Medulla oblongata (tissue), 1 donor: ENCODE data around the gene FICD.
A peak's percentile ranks its signal among the peaks of the same experiment; 100 is the strongest.
"Not testable (repeated sequence)": the region's sequence is repeated elsewhere in the genome, so short reads cannot be mapped to it uniquely, and the experiment has no call there.

Experiments used
- DNase-seq: peaks from one replicate; pipeline ENCODE4 v3.0.0-alpha.2; 2015; ENCODE audit errors: extremely low spot score

Gene FICD

DNA sequence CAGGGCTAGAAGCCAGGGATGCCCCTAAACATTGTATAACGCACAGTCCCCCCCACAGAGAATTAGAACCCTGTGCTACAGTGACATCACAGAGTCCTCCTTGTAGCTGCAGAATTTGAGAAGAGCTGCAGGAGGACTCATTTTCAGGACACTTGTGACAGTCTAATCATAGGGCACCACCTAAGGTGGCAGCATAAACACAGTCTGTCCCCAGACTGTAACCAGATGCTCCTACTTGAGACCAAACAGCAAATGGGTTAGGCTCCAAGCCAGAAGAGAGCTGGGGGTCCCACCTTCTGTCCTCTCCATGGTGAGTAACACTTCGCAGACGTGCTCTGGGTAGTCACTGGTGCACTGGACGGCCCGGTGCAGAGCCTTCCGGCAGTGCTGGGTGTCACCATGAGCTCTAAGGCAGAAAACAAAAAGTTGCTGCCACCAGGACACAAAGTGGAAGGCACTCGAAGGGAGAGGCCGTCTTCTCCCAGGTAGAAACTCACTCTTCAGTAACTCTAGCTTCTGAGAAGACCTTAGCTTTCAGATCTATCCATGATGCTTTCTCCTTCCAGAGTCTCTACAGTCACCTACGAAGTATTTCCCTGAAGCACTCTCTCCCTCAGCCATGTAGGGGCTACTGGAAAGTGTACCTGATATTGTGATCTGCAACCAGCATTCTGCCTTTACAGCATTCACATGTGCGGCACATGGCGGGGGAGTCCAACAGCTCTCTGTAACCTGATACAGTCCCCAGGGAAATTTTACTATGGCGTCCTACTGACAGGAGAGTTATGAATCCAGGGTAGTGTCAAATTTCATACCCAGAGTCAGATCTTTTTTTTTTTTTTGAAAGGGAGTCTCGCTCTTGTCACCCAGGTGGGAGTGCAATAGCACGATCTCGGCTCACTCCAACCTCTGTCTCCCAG lies 17.1 kb downstream of the FICD start:
- no peak for DNase-seq

DNA sequence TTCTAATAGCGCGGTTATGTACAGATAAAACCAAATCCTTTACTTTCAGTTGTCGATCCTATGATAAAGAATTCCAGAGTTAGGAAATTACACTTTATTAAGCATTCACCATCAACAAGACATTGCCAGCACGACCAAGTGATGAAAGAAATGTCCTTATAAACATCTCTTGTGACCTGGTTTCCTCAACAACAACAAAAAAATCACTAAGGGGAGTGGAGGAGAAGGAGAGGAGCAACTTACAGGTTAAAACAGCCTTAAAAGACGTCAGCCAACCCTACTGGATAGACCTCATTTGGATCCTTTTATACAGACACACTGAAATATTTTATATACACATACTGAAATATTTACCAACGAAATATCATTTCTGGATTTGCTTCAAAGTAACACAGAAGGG lies 23.1 kb downstream of the FICD start:
- no peak for DNase-seq

DNA sequence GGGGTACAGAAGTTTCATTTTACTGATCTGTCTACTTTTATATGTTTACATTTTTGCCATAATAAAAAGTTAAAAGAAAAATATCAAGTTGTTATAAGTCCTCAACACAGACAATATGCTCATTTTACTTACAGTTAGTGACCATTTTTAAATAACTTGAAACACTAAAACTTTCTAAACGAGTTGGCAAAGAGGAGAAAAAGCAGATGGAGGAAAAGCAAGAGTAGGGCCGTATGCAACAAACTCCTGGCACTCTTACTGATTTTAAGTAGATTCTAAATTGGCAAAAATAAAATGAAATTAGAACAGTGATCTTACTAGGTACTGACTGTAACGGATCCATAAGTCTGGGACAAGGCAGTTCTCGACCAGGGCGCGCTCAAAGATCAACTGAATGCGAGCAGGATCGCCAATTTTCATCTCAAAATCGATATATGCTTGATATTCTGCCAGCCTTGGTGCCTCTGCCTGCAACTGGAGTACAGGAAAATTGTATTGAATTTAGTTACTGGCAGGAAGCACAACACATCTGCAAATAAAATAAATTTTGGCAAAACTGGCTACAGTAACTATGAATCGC lies 23.6 kb downstream of the FICD start:
- DNase-seq = no peak

DNA sequence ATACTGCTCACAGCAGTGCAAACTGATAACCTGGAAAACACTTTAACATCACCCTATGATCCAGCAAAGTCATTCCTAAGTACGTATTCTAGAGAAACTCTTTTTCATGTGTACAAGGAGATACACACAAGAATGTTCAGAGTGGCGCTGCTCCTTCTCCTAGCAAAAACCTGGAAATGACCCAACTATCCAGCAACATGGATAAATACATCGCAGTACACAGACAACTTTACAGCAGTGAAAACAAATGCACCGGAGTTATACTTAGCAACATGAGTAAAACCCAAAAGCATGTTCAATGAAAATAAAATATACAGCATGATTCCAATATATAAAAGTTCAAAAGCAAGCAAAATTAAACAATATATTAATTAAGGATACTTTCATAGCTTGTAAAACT lies 27.2 kb downstream of the FICD start:
- DNase-seq = no peak

DNA sequence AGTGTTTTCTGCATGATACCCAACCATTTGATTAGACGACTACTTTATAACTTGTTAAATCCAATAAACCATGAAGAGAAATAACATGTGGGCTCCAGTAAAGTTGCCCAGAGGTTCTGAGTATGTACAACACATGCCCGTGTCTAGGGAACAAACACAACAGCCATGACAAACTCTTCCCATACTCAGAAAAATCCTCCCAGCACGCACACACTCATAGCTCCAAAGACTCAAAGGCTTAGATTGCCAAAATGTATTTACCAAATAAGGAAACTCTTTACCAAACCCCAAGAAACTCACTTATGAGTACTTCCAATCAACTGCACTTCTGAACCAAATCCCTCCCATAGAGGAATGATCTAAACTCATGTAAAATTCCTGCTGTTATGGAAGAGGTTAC lies 28.6 kb downstream of the FICD start:
- DNase-seq = no peak

DNA sequence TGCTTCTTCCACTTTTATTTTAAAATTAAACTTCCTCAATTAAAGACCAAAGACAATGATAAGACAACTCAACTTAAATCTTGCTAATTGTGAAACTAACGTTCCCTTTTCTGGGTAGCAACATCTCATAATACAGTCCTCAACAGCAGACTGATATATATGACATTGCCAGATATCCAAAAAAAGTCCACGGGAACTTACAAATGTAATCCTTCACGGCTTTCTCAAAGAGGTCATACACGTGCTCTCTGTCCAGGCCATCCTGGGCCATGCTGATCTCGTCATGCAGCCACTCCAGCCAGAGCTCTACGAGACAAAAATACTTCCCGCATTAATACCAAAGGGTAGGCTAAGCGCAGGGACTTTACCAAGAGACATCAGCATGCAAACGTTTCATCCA lies 32.6 kb downstream of the FICD start:
- peak; percentile 33 for DNase-seq

DNA sequence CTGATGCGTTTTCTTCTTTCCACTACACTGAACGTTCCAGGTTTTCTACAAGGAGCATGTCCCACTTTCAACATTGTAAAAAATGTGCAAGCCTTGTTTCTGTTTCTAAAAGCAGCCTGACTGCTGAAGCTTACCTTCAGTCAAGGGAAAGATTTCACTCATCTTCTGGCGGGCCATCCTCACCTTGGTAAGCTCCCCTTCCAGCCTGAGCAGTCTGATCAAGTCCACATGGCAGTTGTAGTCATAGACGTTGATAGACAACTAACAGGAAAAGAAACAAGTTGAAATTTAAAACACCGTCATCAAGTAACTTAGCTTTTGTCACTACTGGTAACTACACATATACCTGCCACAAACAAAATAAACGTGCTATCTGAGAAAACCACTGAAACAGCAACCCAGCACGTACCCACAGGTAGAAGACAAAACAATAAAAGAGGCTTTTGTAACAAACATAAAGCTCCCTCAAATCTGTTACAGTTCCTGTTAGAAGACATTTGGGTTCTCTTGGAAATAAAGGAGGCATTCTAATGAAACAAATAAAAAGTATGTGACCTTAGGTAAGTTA lies 34.0 kb downstream of the FICD start:
- DNase-seq = no peak

DNA sequence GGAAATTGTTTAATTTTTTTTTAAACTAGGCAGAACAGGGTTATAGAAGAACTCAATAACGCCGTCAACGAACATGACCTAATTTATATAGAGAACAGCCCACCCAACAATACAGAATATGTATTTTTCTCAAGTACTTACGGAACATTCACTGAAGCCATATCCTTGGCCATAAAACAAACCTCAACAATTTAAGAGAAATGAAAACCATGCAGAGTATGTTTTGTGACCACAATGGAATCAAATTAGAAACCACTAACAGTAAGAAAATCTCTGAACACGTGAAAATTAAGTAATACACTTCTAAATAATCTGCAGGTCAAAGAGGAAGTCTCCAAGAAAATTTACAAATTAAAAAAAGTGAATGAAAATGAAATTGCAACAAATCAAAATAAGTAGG lies 36.5 kb downstream of the FICD start:
- no peak for DNase-seq

DNA sequence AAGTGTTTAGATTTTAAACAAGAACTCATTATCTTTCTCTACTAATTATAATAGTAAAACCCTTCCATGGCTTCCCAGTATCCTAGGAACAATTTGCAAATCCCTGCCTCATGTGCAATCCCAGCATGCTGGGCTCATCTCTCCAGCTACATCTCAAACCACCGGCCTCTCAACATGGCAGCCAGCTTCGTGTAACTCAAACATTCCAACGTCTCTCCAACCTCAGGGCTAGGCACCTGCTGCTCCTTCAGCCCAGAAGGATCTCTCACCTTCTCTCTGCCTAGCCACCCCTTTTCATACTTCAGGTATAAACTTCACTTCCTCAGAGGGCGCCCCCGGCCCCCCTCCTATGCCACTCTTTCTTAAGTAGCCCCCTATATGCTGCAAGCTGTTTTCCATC lies 38.7 kb downstream of the FICD start:
- DNase-seq = no peak

DNA sequence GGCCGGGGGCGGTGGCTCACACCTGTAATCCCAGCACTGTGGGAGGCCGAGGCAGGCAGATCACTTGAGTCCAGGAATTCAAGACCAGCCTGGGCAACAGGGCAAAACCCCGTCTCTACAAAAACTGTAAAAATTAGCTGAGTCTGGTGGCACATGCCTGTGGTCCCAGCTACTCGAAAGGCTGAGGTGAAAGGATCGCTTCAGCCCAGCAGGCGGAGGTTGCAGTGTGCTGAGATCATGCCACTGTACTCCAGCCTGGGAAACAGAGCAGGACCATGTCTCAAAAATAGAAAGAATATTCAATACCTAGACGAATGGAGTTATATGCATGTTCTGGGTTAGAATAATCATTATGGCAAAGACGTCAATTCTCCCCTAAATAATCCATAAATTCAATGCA lies 40.3 kb downstream of the FICD start:
- DNase-seq = not testable (repeated sequence)

DNA sequence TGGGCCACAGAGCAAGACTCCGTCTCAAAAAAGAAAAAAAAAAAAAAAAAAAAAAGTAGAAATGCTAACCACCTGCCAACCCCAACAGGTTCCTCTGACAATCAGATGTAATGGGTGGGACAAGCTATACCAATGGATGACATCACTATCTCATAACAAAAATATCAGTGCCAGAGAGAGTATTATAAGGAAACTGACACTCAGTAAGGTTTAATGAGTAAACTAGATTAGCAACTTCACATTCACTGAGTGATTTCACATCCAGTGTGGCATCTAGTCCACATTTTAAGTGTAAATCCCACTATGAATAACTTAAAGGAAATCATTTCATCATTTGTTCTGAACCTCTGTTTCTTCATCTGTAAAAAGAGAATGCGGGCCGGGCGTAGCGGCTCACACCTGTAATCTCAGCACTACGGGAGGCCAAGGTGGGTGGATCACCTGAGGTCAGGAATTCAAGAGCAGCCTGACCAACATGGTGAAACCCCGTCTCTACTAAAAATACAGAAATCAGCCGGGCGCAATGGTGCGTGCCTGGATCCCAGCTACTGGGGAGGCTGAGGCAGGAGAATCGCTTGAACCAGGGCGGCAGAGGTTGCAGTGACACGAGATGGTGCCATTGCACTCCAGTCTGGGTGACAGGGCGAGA lies 44.1 kb downstream of the FICD start:
- DNase-seq = no peak

DNA sequence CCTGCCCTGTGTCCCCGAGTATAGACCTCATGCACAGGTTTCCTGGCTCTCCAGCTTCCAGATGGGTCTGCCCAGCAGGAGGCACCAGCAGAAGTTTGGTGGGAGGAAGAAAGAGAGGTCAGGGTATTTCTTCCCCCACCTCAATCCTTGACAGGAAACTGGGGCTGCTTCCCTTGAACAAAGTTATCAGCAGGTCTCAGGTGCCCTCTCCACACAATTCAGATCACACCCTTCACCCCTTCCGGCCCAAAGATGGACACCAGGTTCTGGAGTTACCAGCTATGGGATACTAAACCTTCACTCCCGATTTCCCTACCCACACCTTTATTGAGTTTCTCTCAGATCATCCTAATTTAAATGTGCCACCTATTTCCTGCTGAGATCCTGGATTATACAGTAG lies 44.7 kb downstream of the FICD start:
- no peak for DNase-seq

DNA sequence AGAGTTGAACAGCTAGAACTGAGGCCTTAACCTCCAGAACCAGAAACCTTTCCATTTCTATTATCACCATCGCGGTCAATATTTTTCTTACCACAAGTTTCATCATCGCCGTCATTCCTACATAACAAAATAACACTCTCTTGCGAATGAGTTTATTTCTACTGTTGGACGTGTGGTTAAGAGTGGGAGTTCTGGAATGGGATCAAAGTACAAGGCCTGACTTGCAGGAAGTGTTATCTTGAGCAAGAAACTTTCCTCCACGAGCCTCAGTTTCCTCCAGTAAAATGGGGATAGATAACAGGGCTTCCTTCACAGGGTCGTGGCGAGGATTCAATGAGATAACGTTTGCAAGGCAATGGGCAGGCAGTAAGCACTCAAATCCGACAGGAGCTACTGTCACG lies 45.2 kb downstream of the FICD start:
- no peak for DNase-seq

DNA sequence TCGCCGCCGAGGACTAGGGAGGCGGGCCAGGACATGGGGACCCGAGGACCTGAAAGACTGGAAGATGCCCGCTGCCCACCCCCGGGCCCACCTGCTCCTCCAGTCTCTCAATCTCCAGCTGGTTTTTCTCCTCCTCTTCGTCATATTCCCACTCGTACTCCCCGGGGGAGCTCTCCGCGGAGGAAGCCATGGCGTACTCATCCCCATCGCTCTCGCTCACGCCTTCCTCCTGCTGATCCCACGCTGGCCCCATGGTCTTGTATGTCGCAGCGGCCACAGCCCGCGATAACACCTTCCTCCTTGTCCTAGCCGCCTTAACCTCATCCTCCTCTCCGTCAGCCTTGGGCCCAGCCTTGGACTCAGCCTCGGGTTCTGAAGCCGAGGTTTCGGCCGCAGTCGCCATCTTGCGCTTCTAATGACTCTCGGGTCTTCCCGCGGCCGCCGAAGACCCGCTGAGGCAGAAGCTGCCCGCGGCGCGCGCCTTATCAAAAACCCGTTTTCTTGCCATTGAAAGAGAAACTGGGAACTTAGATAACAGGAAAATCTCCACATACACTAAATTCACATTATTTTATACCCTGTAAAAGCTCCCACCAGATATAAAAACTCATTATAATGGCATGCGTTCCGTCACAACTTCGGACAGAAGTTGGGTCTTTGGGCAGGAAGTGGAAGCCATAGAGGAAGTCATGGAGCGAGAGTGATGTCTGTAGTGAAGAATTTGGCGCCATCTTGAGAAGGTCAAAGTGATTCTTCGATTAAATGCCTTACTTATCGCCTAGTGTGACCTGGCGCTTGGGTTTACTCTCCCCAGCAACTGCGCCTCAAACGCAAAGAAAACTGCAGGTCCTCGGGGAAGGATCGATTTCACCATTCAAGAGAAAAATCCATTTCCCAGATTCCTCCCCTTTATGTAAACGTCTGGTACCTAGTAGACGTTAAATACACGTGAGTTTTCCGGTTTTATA lies 46.0 kb downstream of the FICD start, which contains the start of gene SART3:
SART3 (minus strand) TSS at position 422 of the 968 bp plus-strand sequence; CDS start at position 403, 19 bp downstream.
- peak; percentile 94 for DNase-seq

DNA sequence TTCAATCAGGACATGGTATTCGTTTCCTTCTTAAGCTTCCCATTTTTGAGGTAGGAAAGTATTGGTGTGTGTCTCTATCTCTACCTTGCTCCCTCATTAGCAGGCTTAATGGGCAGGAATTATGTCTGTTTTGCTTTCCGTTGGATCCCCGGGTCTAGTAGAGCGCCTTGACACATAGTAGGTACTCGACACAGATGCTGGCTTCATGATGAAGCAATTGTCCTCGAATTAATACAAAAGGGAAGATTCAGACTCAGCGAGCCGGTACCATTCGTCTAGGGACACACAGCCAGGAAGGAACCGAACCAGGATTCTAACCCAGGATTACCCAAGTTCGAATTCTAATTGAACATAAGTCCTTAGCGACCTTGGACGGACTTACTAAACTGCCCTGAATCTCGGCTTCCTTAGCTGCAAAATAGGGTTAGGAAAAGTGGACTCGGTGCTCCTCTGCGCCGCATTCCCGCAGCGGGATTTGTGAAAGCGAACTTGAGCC lies 46.8 kb downstream of the FICD start:
- DNase-seq = no peak

DNA sequence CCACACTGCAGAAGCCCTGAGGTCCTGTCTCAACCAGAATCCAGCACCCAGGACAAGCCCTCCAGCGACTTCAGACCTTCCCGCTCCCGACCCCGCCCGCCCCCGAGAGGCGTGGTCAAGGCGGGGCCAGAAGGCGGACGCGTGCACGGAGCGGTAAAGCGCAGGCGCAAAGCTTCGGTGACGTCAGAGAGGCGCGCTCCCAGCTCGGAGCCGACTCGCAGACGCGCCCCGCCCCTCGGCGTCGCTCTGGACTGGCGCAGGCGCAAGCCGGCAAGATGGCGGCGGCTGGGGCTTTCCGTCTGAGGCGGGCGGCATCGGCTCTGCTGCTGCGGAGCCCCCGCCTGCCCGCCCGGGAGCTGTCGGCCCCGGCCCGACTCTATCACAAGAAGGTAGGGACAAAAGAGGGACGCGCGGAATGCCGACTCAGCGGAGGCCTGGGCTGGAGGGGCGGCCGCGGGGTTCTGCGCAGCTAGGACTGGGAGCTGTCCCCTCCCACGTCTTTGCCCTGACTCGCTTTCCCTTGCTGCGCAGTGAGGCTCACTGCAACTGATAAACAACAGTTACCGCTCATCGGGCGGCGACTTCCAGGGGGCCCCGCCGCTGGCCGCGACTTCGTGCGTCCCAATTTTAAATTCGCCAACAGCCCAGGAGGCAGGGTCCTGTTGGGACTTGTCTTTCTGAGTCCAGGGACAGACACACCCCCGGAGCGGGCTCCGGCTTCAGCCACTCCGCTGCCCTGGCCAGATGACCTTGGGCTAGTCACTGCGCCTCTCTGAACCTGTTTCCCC lies 47.5 kb downstream of the FICD start, which contains the start of gene ISCU:
ISCU (plus strand) TSS at position 249 of the 788 bp plus-strand sequence; CDS start at position 276, 27 bp downstream.
- peak; percentile 99 for DNase-seq

DNA sequence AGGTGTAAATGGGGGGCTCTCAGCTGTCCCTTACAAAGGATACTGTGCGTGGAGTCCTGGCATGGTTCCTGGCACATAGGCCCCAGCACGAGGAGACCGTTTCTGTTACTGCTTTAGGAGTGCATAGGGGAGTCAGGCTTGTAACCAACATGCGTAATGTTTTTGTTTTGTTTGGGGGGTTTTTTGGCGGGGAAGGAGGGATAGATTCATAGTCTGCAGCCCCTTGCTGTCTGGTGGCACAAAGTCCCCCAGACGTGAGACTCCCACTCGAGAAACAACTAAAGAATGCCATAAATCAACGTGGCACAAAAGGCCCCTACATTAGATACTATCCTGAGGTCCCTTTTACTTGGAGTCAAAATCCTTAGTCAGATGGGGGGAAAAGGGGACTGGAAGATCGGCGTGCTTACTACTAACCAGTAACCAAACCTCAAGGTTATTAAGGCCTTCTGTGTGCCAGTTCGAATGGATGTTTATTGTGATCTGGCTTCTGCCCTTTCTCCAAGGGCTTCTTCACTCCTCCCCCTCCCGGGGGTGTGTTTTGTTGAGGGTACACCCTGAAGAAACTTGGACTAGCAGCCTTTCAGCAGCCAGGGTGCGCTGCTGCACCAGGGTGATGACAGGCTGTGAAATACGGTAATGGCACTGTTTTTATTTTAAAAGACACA lies 48.2 kb downstream of the FICD start:
- DNase-seq = peak; percentile 95

DNA sequence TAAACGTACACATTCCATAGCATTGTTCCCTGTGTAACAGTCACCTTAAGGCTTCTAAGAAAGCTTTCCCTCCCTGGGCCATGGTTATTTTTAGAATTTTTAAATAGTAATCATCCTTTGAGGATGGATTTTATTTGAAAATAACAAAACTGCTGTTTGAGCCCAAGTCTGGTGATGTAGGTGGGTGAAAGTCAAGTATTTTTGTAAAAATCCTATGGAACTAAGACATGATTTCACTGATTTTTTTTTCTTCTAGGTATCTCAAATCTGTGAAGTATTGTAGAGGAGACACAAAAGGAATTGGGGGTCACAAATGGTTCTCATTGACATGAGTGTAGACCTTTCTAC lies 48.7 kb downstream of the FICD start:
- DNase-seq = no peak

DNA sequence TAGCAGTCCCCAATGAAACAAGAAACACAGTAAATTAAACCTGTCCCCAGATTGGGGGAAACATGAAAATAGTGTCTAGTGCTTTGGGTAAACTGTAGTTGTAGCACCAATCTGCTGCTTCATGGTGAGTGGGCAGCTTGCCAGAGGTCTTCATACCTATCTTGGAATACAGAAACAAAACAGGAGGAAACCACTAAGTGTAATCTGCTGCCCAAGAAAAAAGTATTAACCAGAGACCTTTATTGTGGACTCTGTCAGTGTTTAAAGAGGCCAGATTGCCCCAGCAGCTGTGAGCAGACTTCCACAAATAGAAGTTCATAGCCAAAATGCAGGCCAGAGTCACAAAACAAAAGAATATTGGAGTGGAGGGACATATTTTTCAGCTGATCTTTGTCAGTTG lies 49.6 kb downstream of the FICD start:
- no peak for DNase-seq

DNA sequence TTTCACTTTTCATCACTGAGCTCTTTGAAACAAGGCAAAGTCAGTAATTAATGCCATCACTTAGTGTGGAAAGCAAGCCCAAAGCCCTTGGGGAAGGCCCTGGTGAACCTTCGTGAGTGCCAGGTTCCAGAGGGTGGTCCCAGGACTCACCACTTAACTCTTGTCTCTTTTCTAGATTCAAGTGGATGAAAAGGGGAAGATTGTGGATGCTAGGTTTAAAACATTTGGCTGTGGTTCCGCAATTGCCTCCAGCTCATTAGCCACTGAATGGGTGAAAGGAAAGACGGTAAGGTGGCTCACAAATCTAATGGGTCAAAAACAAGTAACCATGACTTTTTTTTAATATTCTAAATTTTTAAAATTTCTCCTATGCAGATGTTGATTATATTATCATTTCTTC lies 50.1 kb downstream of the FICD start:
- DNase-seq = peak; percentile 40
